GM21360 (cell line): ENCODE results near the gene IFNG.

Source experiments
- ATAC-seq: cut with Tn5 transposase; IDR thresholded peaks from one replicate; pipeline ENCODE4 v1.9.1; 2021; ENCODE audit warnings: mild to moderate bottlenecking, moderate library complexity; ENCODE audit not compliant: unreplicated experiment

Gene IFNG

GRCh38 chr12:68169213-68169889 is 9.8 kb upstream of the IFNG start:
- no peak for ATAC-seq

GRCh38 chr12:68166317-68166831 is 6.8 kb upstream of the IFNG start:
- no peak for ATAC-seq

- no peak for ATAC-seq
Observed at GRCh38 chr12:68163560-68164081, 4.1 kb upstream of the IFNG start.

GRCh38 chr12:68162374-68162773 is 2.8 kb upstream of the IFNG start:
- ATAC-seq: no peak

- ATAC-seq: no peak
Observed at GRCh38 chr12:68158432-68158831, 1.1 kb downstream of the IFNG start.

GRCh38 chr12:68157380-68157779 is 2.2 kb downstream of the IFNG start:
- no peak for ATAC-seq

- no peak for ATAC-seq
Observed at GRCh38 chr12:68156636-68157035, 2.9 kb downstream of the IFNG start.

- ATAC-seq: no peak
Observed at GRCh38 chr12:68154779-68155178, 4.8 kb downstream of the IFNG start.

GRCh38 chr12:68148261-68148951 is 11.1 kb downstream of the IFNG start:
- no peak for ATAC-seq

DNA sequence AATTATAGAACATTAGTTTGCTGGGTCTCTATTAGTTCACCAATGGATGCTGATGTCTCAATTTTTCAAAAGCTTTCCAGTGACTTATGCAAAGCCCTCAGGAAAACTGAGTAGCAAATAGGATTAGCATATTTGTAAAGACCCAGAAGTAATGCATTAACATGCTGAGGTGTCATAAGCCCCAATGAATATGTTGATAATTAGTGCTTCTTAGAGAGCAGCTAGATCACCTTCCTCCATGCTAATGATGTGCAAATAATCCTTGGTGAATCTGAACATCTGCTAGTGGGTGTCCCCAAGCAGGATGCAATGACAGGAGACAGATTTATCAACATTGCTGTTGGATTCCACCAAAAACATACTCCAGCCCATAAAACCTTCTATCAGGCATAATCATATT is 19.0 kb downstream of the IFNG start:
- ATAC-seq: no peak

- no peak for ATAC-seq
Observed at GRCh38 chr12:68139941-68140340, 19.6 kb downstream of the IFNG start.

GRCh38 chr12:68139001-68139400 is 20.5 kb downstream of the IFNG start:
- ATAC-seq: no peak

- ATAC-seq: no peak
Observed at GRCh38 chr12:68138480-68138879, 21.1 kb downstream of the IFNG start.

DNA sequence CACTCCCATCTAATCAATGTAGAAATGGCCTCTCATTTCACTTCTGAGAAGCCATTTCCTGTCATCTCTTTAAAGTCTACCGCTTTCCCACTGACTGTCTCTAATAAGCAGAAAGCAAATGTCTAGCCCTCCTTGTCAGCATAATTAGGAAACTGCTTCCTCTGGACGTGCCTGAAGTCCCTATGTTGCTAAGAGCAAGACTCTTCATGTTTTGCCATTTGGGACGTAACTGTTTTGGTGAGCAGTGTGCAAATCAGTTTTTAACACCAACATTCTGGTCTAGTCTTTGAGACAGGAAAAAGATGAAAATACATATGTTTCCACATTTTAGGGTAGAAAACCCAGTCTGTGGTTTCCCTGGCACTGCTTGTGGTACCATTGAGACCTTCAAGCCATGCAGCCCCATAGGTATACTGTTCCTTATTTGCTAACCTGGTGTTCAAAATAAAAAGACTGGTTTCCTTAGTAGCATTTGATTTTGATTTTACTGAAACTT is 22.2 kb downstream of the IFNG start:
- ATAC-seq: no peak

- no peak for ATAC-seq
Observed at GRCh38 chr12:68135520-68135919, 24.0 kb downstream of the IFNG start.

DNA sequence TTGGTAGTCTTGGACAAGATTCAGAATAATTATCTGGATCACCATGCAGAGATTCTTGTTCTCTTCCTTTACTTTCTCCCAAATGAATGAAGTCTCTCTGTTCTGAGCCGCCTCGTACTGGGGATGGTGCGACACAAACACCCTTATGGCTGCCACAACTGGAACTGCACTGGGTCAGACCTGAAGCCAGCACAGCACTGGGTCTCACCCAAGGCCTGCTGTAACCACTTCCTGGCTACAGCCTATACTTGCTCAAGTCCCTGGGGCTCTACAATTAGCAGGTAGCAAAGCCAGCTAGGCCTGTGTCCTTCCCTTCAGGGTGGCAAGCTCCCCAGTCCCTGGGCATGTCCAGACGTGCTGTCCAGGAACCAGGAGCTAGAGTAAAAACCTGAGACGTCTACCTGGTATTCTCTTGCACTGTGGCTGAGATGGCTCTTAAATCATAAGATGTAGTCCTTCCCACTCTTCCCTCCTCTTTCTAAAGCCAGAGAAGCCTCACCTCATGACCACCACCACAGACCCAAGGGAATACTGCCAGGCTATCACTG is 27.6 kb downstream of the IFNG start:
- ATAC-seq: no peak

DNA sequence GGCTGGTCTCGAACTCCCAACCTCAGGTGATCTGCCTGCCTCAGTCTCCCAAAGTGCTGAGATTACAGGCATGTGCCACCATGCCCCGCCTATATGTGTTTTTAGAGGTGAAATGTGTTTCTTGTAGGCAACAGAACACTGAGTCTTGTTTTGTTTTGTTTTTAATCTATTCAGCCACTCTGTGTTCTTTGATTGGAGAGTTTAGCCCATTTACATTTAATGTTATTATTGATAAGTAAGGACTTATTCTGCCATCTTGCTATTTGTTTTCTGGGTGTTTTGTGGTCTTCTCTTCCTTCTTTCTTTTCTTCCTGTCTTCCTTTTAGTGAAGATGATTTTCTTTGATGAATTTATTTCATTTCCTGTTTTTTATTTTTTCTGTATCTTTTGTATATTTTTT is 29.6 kb downstream of the IFNG start:
- ATAC-seq: no peak

- no peak for ATAC-seq
Observed at GRCh38 chr12:68122236-68122920, 37.2 kb downstream of the IFNG start.

DNA sequence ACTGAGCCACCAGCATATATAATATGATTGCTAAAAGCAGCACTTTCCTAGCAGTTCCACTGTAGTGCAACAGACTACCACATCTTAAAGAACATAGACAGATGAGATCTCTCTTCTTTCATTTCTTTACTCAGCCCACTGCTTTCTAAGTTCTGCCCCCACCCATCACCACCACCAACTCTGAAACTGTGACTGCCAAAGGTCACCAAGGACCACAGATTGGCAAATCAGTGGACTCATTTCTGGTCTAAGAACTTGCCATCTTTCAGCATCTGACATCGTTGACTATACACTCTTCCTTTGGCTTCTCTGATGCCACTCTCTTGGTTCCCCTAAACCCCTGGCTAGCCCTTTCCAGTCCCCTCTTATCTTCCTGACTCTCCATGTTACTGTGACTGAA is 38.4 kb downstream of the IFNG start:
- no peak for ATAC-seq

GRCh38 chr12:68119724-68120211 is 39.8 kb downstream of the IFNG start:
- peak; percentile 90 for ATAC-seq

- ATAC-seq: peak; percentile 70
Observed at GRCh38 chr12:68119250-68119649, 40.3 kb downstream of the IFNG start.
